NOMO-1 (cell line): ENCODE results near the gene TP53I3.
"Not testable (repeated sequence)": the region's sequence is repeated elsewhere in the genome, so short reads cannot be mapped to it uniquely, and the experiment has no call there.

Experiments
- DNase-seq, 2 experiments: peaks; one replicate each; lab custom pipeline; 2025; ENCODE audit not compliant: unreplicated experiment in 2 of 2; lab: John Stamatoyannopoulos, UW

Gene TP53I3

GRCh38 chr2:24084386-24085199 is at the start of gene TP53I3:
TP53I3 (minus strand) TSS chr2:24084834; CDS start chr2:24084326, 508 bp downstream.
- DNase-seq, result peak; percentile 10 to 15

DNA sequence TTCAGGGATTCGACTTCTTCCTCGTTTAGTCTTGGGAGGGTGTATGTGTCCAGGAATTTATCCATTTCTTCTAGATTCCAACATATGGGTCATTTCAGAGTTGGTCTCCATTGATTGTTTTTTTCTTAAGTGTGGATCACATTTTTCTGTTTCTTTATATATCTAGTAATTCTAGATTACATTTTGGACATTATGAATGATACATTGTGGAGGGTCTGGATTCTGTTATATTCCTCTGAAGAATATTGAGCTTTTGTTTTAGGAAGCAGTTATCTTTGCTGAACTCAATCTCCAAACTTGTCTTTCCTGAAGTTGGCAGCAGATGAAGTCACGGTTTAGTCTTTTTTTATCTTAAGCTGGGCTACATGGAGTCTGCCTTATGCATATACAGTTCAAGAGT is 47.9 kb upstream of the TP53I3 start:
- DNase-seq, result no peak

DNA sequence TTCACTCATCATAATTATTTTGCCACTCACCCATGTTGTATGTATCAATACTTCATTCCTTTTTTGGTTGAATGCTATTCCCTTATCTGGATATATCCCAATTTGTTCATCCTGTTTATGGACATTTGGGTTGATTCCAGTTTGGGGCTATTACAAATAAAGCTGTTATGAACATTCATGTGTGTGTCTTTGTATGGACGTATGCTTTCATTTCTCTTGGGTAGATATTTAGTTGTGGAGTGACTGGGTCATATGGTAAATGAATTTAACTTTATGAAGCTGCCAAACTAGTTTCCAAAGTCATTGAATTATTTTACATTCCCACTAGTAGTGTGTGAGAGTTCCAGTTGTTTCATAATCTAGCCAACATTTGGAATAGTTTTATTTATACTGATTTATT is 41.3 kb upstream of the TP53I3 start:
- no peak for DNase-seq

DNA sequence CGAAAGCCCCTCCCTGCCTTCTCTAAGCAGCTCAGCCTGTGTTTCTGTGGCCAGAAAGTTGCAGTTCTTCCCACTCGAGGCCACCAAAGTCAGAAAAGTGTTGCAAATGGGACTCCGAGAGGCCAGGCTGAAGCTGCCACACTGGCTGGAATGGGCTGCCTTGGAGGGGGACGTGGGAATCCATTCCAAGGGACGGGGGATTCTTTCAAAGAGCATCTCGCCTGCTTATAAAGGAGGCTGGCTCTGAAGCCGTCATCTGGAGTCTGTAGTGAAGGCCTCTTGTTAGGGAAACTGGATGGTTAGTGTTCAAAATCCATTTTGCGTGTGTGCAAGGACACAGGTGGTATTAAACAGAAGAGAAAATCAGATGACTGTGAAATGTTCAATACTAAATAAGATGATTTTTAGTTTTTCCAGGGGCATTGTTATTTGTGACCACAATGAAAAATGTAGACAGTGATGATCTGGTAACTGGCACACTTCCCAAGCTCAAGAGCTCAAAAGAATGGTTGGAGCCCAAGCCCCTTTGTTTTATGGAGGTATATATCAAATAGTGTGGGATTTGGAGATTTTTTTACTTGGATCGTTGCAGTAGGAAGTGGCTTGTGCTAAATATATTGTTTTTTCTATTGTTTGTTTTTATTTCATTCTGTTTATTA is 39.4 kb upstream of the TP53I3 start:
- peak in 1 of 2 experiments; percentile 34 for DNase-seq

DNA sequence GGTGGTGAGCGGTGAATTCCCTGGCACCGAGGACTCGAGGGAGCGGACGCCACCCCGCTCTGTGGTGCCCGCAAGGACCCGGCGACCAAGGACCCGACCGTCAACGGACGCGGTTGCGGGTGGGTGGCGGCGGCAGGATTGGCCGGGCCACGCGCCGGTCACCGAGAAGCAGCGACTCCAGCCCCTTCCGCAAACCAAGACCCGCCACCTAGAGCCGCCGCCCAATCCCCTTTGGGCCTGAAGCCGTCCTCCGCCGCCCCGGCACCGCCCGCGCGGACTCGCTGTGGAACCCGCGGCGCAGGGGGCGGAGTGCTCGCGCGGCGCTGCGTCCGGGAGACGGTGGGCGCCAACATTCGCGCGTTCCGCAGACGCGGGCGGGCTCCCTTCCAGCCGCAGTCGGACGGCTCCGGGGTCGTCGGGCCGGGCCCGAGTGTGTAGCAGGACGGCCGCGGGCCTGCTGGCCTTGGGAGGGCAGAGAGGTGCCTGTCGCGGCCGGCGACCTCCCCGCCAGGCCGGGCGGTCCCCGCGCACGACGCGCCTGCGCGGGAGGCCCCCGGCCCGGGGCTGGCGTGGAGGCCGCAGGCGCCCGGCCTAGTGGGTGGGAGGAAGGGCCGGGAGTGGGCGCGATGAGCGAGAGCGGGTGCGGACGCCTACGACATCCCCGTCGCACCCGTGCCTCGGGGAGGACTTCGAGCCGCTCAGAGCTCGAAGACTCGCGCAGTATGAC is 38.7 kb upstream of the TP53I3 start, which contains the start of the genes FAM228B and PFN4:
Gene FAM228B (plus strand): TSS at position 275 of the 727 bp plus-strand sequence. CDS start 893 bp downstream, outside the sequence.
Gene PFN4 (minus strand): TSS at position 140 of the 727 bp plus-strand sequence. CDS start 799 bp downstream, outside the sequence.
- peak; percentile 86 to 93 for DNase-seq

DNA sequence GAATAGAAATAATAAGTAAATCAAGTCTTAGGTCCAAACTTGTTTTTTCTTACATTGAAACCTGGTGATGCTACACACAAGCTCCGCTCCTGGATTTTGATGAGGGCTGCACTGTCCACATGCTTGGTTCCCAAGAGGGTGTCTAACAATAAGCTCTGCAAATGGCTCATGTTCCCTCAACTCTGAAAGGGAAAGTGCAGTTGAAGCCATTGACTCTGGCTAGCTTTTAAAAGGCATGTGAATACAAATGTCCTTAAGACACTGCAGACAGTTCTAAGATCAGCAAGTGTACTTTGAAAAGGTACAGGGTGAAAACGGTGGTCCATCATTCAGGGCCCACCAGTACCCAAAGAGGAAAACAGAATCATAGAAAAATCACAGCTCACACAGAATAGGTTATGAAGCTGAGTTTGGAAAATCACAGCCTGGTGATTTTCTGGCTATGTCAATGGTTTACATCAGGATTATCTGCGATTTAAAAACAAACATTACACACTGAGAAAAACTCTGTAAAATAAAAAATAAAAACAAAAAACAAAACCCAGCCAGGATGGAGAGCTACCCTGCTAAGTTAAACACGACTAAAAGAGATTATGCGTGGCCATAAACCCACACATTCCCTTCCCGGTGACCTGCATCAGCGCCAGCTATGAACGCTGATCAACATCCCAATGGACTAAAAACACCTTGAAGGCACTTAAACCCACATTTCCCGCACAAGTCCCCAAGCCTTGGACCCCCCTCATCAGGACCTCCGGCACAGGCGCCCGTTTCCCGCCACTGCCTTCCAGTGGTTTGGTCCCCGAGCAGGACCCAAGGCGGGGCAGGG is 37.9 kb upstream of the TP53I3 start:
- DNase-seq, result no peak

DNA sequence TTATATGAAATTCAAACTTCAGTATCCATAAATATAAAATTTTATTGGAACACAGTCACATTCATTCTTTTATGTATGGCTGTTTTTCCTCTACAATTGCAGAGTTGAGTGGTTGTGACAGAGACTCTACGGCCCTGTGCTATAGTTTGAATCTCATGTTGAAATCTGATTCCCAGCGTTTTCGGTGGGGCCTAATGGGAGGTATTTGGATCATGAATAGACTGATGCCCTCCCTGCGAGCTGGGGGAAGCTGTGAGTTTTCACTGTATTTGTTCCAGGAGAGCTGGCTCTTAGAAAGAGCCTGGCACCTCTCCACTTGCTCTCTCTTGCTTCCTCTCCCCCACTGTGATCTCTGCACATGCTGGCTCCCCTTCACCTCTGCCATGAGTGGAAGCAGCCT is 36.8 kb upstream of the TP53I3 start:
- no peak for DNase-seq

DNA sequence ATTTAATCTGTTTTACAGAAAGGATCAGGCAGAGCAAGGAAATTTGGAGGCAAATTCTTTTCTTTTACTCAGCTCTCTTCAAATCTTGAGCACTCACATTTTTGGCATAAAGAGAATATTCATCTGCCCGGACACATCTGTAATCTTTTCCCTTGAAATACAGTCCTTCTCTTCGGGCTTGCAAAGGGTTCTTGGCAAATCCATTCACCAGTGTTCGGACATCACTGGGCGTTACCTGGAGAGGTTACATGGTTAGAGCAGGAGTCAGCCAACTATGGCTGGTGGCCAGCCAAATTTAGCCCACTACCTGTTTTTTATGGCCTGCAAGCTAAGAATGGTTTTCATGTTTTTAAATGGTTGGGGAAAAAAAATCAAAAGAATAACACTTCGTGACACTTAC is 36.4 kb upstream of the TP53I3 start:
- DNase-seq, result no peak

- no peak for DNase-seq
These were observed 33.3 kb upstream of the TP53I3 start for GRCh38 chr2:24117902-24118301.

GRCh38 chr2:24115057-24115456 is 30.4 kb upstream of the TP53I3 start:
- no peak for DNase-seq

- DNase-seq, result no peak
These were observed 26.8 kb upstream of the TP53I3 start for GRCh38 chr2:24111407-24111901.

- DNase-seq, result no peak
These were observed 26.1 kb upstream of the TP53I3 start for GRCh38 chr2:24110660-24111303.

DNA sequence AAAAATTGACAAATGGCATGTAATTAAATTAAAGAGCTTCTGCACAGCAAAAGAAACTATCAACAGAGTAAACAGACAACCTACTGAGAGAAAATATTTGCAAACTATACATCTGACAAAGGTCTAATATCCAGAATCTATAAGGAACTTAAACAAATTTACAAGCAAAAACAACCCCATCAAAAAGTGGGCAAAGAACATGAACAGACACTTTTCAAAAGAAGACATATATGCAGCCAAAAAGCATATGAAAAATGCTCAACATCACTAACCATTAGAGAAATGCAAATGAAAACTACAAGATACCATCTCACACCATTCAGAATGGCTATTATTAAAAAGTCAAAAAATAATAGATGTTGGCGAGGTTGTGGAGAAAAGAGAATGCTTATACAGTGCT is 24.8 kb upstream of the TP53I3 start:
- not testable (repeated sequence) for DNase-seq

DNA sequence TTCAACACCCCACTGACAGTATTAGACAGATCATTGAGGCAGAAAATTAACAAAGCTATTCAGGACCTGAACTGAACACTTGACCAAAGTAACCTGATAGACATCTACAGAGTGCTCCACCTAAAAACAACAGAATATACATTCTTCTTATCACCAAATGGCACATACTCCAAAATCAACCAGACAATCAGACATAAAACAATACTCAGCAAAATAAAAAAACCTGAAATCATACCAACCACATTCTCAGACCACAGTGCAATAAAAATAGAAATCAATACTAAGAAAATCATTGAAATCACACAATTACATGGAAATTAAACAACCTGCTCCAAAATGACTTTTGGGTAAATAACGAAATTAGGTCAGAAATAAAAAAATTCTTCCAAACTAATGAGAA is 22.7 kb upstream of the TP53I3 start:
- no peak for DNase-seq

- DNase-seq, result no peak
These were observed 22.2 kb upstream of the TP53I3 start for GRCh38 chr2:24106786-24107185.

- DNase-seq, result no peak
These were observed 21.2 kb upstream of the TP53I3 start for GRCh38 chr2:24105816-24106215.

DNA sequence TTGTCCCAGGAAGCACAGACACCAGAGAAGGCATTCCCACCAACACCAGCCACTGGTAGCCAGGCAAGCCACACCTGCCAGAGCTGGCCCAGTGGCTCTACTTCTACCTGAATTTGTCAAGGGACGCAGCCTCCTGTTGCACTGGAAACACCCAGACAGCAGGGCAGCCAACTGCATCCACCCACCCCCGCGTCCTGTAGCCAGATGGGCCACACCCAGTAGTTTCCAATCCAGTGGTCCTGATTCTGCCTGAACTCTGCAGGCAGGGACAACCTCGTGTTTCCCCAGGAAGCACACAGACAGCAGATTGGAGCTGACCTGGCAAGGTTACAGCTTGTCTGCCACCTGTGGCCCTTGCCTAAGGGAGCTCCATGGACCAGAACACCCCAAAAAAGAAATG is 20.3 kb upstream of the TP53I3 start:
- no peak for DNase-seq

GRCh38 chr2:24104110-24104650 is 19.5 kb upstream of the TP53I3 start:
- no peak for DNase-seq

DNA sequence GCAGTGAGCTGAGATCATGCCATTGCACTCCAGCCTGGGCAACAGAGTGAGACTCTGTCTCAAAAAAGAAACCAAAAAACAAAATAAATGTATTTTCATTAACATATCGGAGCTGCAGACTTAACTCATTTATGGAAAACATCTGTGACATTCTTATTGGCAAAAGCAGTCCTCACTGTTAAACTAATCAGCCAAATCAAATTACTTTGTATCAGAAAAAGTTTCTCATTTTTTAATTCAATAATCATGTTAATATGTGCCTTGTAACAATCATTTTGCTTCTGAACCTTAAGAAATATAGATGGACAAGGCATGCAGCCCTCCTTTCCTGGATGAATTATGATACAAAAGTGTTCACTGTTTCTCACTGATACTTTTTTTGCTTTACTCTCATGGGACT is 18.0 kb upstream of the TP53I3 start:
- DNase-seq, result no peak
